Activated gamma-delta T cell (primary cell): ENCODE measurements around the gene CTRB2.
"Not testable (repeated sequence)": the region's sequence is repeated elsewhere in the genome, so short reads cannot be mapped to it uniquely, and the experiment has no call there.

ENCODE experiments used
- DNase-seq: peaks from one replicate; lab custom pipeline; 2025; lab: John Stamatoyannopoulos, UW

CTRB2 gene

DNA sequence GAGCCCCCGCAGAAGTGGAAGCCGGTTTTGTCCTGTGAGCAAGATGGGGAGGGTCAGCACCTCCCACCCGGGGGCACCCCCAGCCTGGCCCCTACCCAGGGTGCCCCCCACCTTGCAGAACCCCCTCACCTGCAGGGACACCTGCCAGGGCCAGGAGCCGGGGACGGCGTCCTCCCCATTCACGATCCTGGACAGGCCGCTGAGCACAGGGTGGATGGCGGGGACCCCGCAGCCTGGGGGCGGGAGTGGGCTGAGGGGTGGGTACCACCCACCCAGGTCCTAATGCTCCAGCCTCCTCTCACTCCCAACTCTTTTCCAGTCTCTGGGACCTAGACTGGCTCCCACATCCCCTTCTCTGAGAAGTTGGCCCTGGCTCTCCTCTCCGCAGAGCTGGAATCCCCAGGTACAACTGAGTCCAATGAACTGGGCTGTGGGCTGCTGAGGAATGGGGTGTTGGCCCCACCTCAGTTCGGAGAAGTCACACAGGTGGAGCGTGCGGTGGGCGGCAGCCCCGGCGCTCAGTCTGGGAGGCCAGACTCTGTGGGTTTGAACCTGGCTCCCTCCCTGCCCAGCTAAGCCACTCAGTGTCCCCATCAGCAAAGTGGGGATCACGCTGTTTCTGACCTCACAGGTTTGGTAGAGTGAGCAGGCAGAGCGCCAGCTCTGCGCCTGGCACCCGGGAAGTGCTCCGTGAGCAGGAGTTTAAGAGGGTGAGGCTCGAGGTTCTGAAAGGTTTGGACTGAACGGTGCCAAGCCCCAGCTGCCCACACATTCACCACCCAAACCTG, 806 bp downstream of the CTRB2 start:
- DNase-seq: not testable (repeated sequence)

DNA sequence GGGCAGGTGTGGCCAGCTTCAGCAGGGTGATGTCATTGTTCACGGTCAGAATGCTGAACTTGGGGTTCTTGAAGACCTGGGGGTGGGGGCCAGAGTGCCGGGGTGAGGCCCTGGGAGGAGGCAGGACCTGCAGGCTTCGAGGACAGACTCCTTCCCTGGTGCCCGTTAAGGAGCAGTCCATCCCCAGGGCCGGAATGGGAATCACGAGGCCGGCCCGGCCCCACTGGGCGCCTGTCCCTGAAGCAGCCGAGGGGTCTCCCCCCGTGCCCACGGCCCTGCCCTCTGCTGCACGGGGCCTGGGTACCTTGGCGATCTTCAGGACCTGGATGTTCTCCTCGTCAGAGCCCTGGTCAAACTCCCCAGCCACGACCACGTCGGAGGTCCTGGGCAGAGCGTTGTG, 1.5 kb downstream of the CTRB2 start:
- not testable (repeated sequence) for DNase-seq

DNA sequence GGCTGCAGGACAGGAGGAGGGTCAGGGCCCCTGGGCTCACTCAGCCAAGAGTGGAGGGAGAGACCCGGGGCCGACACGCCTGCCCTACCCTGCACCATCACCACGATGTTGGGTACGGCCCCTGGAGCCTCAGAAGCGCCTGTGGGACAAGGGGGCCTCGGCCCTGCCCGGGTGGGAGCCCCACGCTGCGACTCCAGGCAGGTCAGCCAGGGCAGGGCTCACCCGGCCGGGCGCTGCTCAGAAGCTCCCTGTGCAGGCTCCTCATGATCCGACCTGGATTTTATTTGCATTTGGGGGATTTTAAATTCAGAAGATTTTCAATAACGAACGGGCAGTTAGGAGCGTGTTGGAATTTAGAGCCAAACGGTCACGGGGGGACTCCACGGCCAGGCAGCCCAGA, 2.1 kb downstream of the CTRB2 start:
- not testable (repeated sequence) for DNase-seq

DNA sequence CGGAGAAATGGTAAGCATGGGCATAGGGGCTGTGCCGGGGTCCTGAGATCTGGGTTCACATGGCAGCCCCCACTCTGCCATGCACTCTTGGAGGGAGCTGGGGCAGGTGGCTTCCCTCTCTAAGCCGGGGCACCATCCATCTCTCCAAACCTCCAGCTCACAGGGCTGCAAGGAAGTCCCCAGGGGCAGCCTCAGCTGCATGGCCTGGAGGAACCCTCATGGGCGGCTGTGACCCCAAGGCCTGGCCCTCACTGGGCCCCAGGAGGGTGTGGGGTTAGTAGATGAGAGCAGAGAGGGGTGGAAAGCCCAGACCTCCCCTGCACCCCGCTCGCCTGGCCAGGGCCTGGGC, 2.6 kb downstream of the CTRB2 start:
- DNase-seq: no peak

DNA sequence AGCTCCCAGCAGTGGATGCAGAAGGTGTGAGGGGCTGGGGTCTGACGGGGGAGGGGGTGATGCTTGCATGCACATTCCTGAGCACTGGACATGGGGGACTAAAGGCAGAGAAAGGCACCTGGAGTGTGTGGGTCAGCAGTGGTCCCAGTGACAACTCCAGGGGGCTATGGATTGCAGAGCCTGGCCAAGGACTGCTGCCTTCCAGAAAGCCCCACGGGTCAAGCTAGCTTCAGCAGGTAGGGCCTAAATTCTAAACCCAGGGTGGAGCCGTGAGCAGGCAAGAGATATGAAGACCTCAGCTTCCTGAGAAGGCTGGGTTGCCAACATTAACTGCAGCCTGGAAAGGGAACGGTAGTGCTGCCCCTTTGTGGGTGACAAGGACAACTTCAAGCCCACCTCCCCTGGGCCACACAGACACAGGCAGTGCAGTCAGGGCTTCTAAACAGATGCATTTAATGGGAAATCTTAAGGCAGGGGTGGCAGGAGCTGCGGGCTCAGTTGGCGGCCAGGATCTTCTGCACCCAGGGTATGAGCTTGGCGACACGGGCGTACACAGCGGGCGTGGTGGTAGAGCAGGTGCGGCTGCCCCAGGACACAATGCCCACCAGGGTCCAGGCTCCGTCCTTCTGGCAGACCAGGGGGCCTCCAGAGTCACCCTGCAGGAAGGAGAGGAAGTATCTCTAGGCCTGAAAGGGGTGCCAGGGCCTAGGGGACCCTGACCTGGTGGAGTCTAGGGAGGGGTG, 3.1 kb downstream of the CTRB2 start:
- no peak for DNase-seq

DNA sequence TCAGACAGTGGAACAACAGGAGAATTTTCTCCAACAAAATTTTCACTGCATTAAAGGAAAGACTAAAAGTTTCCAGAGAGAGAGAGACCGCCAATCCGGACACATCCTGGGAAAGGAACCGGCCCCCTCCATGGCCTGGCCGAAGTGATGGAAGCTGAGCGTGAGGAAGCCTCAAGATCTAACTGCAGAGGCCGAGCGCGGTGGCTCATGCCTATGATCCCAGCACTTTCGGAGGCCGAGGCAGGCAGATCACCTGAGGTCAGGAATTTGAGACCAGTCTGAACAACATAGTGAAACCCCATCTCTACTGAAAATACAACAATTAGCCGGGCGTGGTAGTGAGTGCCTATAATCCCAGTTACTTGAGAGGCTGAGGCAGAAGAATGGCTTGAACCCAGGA, 3.9 kb downstream of the CTRB2 start:
- DNase-seq: no peak

DNA sequence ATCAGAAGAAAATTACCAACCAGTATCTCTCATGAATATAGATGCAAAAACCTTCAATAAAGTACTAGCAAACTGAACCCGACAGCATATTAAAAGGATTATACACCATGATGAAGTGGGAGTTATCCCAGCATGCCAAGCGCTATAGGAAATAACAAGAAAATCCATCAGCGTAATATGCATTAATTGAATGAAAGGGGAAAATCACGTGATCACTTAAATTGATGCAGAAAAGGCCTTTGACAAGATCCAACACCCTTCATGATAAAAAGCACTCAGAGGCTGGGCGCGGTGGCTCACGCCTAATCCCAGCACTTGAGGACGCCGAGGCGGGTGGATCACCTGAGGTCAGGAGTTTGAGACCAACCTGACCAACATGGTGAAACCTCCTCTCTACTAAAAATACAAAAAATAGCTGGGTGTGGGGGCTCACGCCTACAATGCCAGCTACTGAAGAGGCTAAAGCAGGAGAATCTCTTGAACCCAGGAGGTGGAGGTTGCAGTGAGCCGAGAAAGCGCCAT, 4.8 kb downstream of the CTRB2 start:
- no peak for DNase-seq

DNA sequence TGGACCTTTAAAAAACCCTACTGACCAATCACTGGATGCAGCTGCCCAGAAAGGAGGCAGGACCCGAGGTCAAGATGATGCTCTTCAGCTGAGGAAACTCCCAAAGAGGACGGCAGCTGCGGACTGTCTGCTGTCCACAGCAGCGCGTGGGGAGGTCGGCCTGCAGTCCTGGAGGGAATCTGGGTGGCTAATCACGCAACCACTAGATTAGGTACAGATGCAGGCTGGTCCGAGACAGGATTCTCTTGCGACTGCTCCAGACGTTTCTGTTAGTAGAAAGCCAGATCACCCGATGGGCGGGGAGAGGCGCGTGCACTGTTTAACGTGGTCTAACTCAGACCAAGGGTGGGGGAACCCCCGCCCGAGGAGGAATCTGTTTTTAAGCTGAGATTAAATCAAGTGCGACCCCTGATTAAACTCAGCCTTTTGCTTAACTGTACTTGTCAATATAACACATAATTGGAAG, 8.8 kb downstream of the CTRB2 start:
- DNase-seq: no peak

DNA sequence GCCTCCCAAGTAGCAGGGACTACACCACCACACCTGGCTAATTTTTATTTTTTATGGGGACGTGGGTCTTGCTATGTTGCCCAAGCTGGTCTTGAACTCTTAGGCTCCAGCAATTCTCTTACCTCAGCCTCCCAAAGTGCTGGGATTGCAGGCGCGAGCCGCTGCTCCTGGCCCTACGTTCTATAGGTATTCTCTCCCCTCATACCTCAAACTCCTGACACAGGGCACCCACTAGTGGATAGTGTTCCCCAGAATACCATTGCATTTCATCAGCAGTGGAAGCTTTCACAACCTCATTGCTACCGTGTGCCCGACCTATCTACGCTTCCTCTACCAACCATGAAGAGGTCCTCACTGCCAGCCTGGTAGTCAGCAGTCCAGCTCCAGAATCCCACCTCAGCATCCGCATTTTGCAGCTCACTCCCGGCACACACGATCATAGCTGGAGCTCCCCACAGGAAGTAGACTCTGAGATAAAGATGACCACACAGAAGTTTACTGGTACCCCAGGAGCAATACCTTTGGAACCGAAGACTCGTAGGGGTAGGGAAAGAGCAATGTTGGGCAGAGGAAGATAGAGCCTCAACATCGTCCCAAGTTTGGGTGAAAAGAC, 9.3 kb downstream of the CTRB2 start:
- no peak for DNase-seq

DNA sequence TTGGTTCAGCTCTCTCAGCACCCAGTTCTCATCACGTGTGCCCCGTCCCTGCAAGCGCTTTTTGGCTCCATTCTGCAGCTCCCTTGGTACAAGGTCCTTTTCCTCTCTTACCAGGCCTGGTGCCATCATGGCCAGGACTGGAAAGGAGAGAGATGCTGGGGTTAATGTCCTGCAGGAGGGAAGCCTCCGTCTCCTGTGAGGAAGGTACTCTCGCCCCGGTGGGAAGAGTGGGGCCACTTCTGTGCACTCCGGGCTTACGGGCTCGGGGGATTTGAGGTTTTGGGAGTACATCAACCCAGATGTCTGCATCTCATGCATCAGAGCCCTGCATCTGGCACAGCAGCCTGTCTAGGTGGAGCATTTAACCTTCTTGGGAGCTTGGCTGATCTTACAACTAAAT, 10.1 kb downstream of the CTRB2 start:
- no peak for DNase-seq

DNA sequence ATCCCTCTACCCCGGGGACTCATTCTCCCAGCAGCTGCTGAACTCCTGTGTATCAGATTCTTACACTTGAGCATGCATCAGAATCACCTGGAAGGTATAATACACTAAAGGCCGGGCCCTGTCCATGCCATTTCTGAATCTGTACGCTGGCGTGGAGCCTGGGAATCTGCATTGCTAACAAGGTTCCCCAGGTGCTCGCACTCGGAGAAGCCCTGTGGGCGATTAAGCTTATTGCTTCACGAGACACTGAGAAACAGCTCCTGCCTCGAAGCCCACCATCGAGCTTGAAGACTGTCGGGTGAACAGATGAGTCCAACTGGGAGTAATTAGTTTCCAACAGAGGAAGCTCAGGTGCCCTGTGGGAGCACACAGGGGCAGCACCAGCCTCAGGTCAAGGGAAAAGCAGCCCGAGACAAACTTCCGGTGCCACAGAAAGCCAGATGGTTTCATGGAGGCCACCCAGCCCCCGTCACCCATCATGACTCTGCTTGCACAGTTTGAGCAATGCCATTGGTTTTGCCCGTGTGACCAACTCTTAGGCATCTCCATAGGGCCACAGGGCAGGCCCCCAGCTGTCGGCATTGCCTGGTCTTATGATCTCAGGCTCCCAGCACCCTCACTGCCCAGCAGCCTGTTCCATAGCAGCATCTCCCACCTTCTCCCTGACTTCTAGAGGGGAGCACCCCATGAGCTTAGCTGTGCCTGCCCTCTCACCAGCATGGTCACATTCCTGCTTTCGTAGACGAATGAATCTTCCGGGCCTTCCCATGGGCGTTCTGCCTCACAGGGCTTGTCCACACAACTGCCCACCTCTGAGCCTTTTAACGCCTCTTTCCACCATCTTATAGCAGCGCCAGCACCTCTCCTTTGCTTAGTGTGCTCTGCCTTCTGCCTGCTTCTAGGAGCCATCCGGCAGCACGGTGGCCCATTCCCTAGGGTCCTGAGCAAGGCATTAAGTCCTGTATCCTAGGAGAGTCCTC, 10.9 kb downstream of the CTRB2 start:
- DNase-seq: no peak

DNA sequence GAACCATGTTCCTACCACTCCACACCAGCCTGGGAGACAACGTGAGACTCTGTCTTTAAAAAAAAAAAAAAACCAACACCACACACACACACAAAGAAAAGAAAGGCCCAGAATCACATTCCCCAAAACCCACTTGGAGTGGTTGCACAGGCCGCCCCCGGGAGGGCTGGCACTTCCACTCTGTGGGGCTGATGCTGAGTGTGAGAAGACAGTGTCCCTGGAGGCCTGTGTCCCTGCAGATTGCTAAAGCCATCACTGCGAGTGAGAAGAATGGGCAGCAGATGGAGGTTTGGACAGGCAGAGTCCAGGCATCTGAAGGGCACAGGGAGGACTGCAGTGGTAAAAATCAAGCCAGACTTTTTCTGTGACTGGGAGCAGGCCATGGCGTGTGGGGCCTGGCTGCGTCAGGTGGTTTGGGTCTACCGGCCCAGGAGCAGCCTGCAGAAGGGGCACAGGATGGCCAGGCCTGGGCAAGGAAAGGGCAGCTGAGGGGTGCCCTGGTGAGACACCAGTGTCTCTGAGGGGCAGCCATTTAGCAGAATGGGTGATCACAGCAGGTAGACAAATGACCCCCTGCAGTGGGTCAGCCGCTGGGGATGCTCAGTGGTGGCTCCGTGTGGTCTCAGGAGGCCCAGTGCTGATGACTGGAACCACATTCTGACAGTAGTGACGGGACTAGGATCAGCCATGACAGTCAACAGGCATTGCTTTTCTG, 13.1 kb downstream of the CTRB2 start:
- no peak for DNase-seq

DNA sequence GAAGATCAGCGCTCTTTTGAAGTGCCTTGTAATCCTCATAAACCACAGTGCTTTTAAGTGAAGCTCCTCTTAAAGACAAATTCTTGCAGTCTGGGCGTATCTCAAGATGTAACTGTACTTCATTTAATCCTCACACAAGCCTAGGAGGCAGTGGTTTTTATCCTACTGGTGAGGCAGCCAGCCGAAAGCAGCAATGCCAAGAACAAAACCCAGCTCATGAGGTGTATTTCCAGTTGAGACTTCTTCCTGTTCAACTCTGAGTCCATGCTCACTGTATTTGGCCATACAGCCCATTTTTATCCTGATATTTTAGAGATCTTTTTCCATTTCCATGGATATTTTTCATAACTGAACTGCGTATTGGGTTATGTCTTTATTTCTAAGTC, 13.7 kb downstream of the CTRB2 start:
- DNase-seq: no peak

DNA sequence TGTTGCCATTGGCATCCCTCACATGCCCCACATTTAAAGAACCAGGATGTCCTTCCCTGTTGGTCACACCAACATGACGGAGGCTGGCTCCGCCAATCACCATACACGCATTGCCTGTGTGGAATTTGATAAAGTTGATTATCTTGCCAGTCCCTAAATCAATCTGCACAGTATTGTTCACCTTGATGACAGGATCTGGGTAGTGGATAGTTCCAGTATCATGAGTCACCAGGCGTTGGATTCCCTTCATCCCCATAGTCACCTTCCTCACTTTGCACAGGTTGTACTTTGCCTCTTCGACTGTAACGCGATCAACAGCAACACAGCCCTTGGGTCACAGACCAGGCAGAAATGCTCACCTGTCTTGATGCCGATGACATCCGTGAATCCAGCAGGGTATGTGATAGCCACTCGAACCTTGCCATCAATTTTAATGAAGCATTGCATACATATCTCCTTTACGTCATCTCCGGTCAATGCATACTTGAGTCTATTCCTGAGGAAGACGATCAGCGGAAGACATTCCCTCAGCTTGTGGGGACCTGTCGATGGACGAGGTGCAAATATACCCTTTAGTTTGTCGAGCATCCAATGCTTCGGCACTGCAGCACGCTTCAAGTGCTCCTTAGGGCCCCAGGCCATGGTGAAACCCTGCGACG, 14.2 kb downstream of the CTRB2 start:
- DNase-seq: no peak

DNA sequence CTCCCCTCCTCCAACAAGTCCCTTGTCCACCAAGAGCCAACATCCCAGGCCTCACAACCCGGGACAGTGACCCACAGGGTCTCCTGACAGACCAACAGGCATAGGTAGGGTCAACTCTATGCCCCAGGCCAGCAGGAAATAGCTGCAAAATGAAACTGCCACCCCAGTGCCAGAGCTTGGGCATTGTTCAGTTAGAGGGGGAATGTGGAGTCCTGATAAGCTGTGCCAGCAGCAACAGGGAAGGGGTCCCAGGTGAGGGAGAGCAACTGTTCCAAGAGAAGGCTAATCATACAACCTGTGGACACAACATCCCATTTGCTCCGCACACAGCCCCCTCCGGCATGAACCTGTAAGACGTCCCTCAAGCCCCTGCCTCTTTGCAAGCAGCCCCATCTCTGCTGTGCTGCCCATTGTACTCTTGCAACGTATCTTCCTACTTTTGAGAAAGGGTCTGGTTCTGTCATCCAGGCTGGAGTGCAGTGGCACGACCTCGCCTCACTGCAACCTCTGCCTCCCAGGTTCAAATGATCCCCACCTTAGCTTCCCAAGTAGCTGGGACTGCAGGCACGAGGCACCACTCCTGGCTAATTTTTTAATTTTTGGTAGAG, 17.2 kb downstream of the CTRB2 start:
- no peak for DNase-seq

DNA sequence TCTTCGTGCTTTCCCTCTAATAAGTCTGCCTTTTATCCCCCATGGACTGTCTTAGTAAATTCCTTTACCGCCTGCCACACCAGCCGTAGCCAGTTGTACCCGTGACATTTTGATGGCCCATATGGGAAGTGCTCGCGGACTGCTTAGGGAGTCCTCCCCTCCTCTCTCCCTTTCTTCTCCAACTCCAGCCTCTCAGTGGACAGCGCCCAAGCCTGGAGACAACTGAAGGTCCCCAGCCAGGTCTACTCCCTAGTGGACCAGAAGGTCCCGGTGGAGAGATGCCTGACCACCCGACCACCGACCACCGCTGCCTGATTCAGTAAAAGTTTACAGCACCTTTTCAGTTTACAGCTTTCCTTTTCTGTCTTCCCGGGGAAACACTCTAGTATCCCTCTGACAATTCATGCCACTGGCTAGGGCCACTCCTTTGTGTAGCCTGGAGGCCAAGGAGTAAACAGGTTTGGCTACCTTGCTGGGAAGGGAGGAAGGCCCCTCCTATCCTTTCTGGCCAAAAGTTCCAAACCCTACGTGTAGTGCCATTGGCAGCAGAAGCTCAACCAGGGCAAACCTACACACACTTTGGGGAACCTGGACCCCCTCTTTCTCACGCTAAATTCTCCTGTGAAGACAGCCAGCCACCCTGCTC, 18.0 kb downstream of the CTRB2 start:
- DNase-seq: no peak

DNA sequence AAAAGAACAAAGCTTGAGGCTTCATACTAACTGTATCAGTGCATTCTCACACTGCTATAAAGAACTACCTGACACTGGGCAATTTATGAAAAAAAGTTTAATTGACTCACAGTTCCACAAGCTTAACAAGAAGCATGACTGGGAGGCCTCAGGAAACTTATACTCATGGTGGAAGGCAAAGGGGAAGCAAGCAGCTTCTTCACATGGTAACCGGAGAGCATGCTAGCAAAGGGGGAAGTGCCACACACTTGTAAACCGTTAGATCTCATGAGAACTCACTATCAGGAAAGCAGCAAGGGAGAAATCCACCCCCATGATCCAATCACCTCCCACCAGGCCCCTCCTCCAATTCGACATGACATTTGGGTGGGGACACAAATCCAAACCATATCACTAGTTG, 25.3 kb downstream of the CTRB2 start:
- DNase-seq: no peak

DNA sequence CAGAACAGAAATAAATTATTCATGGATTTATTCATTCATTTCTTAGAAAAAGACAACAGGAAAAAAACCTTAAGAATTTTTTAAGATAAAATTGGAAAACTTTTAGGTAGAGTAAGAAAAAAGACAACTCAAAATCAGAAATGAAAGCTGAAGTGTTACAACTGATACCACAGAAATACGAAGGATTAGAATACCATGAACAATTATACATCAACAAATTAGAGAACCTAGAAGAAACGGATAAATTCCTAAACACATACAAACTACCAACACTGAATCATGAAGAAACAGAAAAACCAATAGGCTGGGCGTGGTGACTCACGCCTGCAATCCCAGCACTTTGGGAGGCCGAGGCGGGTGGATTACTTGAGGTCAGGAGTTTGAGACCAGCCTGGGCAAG, 27.8 kb downstream of the CTRB2 start:
- no peak for DNase-seq

DNA sequence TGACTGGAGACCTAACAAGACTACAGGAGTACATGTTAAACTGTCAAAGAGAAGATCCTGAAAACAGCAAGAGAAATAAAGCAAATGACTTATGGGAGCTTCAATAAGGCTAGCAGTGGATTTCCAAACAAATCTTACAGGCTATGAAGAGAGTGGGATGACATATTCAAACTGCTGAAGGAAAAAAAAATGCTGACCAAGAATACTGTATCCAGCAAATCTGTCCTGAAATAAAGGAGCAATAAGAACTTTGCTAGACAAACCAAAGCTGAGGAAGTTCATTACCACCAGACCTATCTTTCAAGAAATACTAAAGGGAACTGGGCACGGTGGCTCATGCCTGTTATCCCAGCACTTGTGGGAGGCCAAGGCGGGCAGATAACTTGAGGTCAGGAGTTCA, 30.0 kb downstream of the CTRB2 start:
- DNase-seq: no peak

DNA sequence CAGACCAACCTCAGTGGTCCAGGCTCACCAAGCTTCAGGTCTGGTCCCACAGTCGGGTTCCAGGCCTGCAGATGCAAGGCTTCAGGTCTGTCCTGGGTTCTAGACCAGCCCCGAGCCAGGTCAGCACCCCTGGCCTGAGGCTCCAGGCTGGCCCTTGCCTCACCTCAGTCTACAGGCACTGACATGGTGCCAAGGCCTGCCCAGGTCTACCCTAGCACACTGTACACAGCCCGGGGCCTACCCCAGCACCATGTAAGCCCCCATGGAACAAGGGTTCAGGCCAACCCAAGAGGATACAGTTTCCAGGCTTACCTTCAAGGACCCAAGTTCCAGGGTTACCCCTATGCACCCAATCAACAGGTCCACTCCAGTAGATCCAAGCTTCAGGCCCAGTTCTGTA, 31.9 kb downstream of the CTRB2 start:
- DNase-seq: no peak
